ENCODE data around the gene XPO6.
"Not testable (repeated sequence)": the region's sequence is repeated elsewhere in the genome, so short reads cannot be mapped to it uniquely, and the experiment has no call there.

Gene XPO6

DNA sequence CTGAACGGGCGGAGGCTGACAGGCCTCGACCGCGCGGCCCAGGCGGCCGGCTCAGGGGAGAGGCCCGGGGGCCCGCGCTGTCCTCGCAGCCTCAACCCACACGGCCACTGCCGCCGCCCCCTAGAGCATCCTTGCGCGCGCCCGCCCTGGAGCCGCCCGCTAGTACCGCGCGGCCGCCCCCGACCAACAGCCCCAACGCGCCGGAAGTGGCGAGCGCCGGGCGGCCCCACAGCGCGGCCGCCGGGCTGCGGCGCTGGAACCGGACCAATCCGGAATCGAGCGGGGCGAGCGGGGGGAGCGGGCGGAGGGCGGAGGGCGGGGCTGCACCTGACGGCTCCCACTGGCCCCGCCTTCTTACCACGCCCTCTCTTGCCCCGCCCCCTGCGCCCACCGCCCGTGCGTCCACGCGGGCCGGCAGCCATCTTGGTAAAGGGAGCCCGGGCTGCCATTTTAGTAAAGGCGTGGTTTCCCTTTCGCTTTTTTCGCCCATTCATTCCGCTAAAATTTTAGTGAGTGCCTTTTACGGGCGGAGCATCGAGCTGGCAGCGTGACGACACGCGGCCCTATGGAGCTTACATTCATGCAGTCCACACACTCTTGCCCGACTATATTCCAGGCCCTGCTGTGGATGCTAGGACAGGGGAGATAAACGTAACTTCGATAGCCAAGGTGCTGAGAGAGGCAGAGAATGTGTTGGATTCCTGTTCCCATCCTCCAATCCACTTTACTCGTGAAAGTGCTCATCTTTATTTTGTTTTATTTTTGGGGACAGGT lies at the start of gene XPO6:
XPO6 (minus strand) TSS at position 208 of the 774 bp plus-strand sequence. CDS start 597 bp downstream, outside the sequence.
- peak; percentile 86 to 96 (median 93) for DNase-seq

- no peak for DNase-seq
These were observed 48.4 kb upstream of the XPO6 start for GRCh38 chr16:28260193-28260592.

- no peak for DNase-seq
These were observed 48.0 kb upstream of the XPO6 start for GRCh38 chr16:28259781-28260150.

DNA sequence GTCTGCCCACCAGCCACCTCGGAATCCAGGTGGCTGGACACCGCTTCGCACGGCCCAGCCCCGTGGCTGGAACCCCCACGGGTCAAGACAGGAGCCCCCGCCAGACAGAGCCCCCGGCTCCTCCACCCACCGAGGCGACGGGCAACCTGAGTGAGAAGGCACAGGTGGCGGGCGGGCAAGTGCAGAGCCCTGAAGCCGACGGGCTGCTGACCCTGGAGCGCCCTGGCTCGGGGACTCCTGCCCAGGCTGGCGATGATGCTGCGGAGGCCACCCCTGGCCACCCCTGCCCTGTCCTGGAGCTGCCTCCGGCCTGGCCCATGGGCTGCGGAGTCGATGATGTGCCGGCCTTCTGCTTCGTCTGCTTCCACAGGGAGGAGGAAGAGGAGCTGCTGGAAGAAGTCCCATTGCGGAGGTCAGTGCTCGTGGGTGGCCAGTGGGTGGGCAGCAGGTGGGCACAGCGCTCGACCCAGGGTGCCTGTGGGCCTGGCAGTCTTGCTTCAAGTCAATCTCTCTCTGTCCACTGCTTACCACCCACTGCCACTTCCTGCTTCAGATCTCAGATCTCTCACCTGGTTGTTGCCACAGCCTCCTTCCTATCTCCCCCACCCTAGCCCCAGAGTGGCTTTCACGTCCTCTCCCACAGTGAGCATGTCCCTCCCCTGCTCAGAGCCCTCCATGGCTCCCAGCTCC lies 47.5 kb upstream of the XPO6 start:
- DNase-seq = no peak

GRCh38 chr16:28258567-28258966 lies 46.8 kb upstream of the XPO6 start:
- DNase-seq = peak; percentile 7 to 55 (median 30)

- no peak for DNase-seq
These were observed 45.5 kb upstream of the XPO6 start for GRCh38 chr16:28257256-28257655.

- no peak for DNase-seq
These were observed 44.1 kb upstream of the XPO6 start for GRCh38 chr16:28255838-28256237.

GRCh38 chr16:28254158-28254557 lies 42.4 kb upstream of the XPO6 start:
- no peak for DNase-seq

GRCh38 chr16:28250999-28251398 lies 39.2 kb upstream of the XPO6 start:
- DNase-seq = no peak

DNA sequence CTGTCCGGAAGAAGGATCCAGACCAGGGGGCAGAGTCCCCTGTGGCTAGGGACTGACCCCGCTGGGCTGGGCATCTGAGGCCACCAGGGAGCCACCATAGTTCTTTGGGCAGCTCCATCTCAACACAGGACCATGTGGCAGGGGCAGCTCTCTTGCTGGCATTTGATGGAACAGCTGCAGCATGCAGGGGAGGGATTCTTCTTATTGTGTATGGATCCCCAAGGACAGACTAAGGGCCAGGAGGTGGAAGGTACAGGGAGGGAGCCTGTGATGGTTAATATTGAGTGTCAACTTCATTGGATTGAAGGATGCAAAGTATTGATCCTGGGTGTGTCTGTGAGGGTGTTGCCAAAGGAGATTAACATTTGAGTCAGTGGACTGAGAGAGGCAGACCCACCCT lies 37.7 kb upstream of the XPO6 start:
- DNase-seq = not testable (repeated sequence)

- DNase-seq = no peak
These were observed 30.2 kb upstream of the XPO6 start for GRCh38 chr16:28241924-28242323.

DNA sequence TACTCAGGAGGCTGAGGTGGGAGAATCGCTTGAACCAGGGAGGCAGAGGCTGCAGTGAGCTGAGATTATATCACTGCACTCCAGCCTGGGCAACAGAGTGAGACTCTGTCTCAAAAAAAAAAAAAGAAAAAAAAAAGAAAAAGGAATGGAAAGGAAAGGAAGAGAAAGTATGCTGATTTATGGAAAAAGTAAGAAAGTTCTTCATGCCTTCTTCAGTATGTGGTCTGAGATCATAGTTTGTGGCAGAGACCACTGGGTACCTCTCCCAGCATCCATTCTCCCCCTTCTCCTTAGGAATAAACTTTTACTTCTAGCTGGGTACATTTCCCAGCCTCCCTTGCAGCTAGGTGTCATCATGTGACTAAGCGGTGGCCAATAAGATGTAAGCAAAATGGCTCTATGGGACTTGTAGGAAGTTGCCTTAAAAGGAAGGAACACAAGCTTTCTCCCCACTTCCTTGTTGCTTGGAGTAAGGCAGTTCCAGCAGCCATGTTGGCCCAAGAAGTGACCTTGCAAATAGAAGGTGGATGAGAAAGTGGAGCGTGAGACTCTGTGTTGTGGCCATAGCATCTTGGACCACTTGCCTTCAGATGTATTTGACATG lies 26.1 kb upstream of the XPO6 start:
- no peak for DNase-seq

- DNase-seq = no peak
These were observed 20.0 kb upstream of the XPO6 start for GRCh38 chr16:28231763-28232162.

GRCh38 chr16:28223909-28224308 lies 12.1 kb upstream of the XPO6 start:
- DNase-seq = not testable (repeated sequence)

GRCh38 chr16:28219777-28220176 lies 8.0 kb upstream of the XPO6 start:
- DNase-seq = not testable (repeated sequence)

- DNase-seq = no peak
These were observed 7.5 kb upstream of the XPO6 start for GRCh38 chr16:28219282-28219681.

DNA sequence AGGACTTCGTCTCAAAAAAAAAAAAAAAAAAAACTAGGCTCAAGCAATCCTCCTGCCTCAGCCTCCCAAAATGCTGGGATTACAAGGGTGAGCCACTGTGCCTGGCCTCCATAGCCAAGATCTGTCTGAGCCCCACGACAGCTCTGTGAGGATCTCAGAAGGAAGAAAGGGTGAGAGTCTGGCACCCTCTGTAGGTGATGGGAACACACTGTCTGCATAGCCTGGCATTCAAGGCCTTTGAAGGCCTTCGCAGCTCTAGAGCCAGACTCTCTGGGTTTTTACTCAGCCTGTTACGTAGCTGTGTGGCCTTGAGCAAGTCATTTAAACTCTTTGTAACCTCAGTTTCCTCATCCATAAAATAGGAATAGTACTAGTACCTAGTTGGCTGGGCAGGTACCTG lies 6.3 kb upstream of the XPO6 start:
- peak in 2 of 3 experiments; percentile 2 to 21 for DNase-seq

GRCh38 chr16:28217326-28217725 lies 5.6 kb upstream of the XPO6 start:
- no peak for DNase-seq

GRCh38 chr16:28213396-28213795 lies 1.6 kb upstream of the XPO6 start:
- no peak for DNase-seq

DNA sequence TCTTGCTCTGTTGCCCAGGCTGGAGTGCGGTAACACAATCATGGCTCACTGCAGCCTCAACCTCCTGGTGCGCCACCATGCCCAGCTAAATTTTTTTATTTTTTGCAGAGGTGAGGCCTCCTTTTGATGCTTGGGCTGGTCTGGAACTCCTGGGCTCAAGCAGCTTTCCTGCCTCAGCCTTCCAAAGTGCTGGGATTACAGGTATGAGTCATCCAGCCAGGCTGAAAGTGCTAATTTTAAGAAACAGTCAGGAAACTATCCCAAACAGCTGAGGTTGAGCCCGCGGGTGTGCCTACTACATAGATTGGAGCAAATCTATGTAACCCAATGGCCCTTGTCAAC lies 738 bp upstream of the XPO6 start:
- DNase-seq = peak in 1 of 3 experiments; percentile 45

GRCh38 chr16:28210979-28211588 lies 681 bp downstream of the XPO6 start:
- peak; percentile 33 to 80 (median 74) for DNase-seq

DNA sequence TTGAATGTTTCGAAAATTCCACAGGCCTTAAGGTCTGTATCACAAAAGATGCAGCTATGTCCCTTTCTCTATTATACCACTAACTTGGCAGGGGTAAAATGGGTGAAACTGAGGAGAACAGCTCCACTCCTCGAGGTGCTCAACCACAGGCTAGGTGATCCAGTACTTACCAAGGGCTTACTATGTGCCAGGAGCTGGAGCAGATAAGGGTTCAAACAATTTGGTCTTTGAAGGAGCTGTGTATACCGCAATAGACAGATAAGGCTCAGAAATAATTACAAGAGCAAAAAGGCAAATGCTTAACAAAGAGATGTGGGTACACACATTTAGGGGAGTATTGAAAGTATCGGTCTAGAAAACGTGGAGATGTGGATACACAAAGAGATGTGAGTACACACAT lies 1.5 kb downstream of the XPO6 start:
- no peak for DNase-seq

DNA sequence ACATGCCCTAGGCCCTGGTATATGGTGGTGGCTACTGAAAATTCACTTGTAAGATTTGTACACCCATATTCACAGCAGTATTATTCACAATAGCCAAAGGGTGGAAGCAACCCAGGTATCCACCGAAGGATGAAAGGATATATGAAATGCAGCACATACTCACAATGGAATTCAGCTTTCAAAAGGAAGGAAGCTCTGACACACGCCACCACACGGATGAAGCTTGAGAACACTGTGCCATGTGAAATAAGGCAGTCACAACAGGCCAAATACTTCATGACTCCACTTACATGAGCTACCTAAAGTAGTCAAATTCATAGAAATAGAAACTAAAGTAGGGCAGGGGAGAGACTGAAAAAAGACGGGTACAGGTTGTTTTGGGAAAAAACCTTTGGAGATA lies 2.9 kb downstream of the XPO6 start:
- no peak for DNase-seq

DNA sequence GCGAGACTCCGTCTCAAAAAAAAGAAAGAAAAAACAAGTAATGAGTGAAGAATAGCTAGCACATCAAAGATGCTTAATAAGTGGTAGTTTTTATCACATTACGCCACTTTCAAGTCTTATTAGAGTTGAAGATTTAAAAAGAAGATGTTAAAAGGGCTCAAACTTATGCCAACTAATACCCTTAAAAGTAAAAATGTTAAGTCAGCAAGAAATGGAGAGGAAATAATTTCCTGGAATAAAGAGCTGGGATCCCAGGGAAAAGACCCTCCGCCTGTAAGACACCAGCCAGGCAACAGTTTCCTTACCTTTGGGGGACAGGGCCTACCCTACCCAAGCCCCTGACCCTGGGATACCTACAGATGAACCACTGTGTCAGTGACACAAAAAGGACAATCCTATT lies 3.6 kb downstream of the XPO6 start:
- DNase-seq = no peak

Measured in NCI-H1417 (cell line).